Activated gamma-delta T cell treated with Interleukin-2 at 50 U/mL for 16 hours (primary cell): Measurements from ENCODE around the gene DAG1.

Source experiments
- DNase-seq: peaks from one replicate; pipeline ENCODE4 v3.0.0-alpha.2; 2020

DAG1 gene

DNA sequence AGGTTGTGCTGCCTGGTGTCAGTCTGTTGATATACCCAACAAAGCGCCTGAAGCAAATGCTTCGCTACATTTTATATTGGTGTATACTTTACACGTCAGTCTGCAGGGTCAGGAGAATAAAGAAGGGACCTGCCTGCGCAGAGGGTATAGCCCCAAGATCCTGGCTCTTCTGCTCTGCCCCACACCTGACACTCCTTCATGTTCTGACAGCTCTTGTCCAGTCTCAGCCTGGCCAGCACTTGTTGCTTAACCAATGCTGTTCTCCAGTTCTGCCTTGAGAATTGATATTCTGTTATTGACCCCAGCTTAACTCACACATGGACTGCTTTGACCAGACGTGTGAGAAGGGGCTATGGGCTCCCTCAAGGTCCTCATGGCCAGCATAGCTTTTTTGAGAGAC, 48.4 kb downstream of the DAG1 start:
- no peak for DNase-seq

GRCh38 chr3:49519296-49519695, 49.2 kb downstream of the DAG1 start:
- DNase-seq, result no peak

DNA sequence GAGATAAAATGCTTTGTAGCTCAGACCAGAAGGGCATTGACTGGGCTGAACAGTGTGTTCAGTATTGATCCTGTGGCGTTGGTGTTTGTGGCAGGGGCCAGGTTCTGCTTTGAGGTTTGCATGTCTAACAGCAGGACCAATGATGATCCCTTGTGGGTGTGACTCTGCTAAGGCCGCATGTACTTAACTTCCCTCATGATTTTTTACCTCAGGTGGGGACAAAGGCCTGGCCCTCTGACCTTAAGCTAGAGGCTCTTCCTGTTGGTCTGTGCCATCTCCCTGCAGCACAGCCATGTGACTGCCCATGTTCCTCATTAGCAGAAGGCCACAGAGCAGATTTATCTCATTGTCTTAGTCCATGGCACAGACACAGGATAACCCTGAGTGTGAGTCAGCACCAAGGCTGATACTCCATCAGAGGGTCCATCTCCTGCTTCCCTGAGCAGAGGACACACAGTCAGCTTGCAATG, 49.9 kb downstream of the DAG1 start:
- no peak for DNase-seq

GRCh38 chr3:49523756-49524747, 54.0 kb downstream of the DAG1 start:
- no peak for DNase-seq

GRCh38 chr3:49529567-49529966, 59.5 kb downstream of the DAG1 start:
- DNase-seq, result no peak

DNA sequence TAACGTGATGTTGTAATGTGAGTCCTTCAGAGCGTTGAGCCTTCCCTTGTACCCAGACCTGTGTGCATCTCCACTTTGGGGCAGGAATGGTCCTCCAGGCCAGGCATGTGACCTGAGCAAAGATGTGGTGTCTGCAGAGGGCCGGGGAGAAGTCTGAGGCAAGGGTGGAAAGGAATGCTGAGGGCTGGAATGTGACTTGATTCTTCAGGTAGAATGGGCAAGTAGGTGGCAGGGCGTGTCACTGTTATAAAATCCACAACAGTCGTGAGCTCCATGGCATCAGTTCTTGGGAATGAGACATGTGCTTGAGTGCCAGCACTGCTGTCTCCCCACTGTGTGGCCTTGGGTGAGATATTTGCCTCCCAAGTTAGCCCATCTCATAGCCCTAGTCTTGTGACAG, 60.2 kb downstream of the DAG1 start:
- no peak for DNase-seq

- no peak for DNase-seq
Observed at GRCh38 chr3:49530701-49531100, 60.6 kb downstream of the DAG1 start.

DNA sequence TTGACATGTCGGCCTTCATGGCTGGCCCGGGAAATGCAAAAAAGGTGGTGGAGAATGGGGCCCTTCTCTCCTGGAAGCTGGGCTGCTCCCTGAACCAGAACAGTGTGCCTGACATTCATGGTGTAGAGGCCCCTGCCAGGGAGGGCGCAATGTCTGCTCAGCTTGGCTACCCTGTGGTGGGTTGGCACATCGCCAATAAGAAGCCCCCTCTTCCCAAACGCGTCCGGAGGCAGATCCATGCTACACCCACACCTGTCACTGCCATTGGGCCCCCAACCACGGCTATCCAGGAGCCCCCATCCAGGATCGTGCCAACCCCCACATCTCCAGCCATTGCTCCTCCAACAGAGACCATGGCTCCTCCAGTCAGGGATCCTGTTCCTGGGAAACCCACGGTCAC, 61.2 kb downstream of the DAG1 start:
- DNase-seq, result no peak

DNA sequence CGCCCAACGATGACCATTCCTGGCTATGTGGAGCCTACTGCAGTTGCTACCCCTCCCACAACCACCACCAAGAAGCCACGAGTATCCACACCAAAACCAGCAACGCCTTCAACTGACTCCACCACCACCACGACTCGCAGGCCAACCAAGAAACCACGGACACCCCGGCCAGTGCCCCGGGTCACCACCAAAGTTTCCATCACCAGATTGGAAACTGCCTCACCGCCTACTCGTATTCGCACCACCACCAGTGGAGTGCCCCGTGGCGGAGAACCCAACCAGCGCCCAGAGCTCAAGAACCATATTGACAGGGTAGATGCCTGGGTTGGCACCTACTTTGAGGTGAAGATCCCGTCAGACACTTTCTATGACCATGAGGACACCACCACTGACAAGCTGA, 61.6 kb downstream of the DAG1 start:
- DNase-seq, result no peak

DNA sequence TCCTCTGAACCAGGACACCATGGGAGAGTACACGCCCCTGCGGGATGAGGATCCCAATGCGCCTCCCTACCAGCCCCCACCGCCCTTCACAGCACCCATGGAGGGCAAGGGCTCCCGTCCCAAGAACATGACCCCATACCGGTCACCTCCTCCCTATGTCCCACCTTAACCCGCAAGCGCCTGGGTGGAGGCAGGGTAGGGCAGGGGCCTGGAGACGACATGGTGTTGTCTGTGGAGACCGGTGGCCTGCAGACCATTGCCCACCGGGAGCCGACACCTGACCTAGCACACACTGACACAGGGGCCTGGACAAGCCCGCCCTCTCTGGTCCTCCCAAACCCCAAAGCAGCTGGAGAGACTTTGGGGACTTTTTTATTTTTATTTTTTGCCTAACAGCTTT, 63.0 kb downstream of the DAG1 start:
- DNase-seq, result no peak

DNA sequence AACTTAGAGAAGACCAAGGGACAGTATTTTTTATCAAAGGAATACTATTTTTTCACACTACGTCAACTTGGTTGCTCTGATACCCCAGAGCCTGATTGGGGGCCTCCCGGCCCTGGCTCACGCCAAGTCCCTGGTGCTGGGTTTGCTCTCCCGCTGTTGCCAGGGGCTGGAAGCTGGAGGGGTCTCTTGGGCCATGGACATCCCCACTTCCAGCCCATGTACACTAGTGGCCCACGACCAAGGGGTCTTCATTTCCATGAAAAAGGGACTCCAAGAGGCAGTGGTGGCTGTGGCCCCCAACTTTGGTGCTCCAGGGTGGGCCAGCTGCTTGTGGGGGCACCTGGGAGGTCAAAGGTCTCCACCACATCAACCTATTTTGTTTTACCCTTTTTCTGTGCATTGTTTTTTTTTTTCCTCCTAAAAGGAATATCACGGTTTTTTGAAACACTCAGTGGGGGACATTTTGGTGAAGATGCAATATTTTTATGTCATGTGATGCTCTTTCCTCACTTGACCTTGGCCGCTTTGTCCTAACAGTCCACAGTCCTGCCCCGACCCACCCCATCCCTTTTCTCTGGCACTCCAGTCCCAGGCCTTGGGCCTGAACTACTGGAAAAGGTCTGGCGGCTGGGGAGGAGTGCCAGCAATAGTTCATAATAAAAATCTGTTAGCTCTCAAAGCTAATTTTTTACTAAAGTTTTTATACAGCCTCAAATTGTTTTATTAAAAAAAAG, 63.9 kb downstream of the DAG1 start:
- DNase-seq, result no peak

- DNase-seq, result no peak
Observed at GRCh38 chr3:49534581-49535441, 64.7 kb downstream of the DAG1 start.

GRCh38 chr3:49535971-49536874, 66.2 kb downstream of the DAG1 start:
- DNase-seq, result no peak

GRCh38 chr3:49536875-49537533, 66.9 kb downstream of the DAG1 start:
- DNase-seq, result no peak

DNA sequence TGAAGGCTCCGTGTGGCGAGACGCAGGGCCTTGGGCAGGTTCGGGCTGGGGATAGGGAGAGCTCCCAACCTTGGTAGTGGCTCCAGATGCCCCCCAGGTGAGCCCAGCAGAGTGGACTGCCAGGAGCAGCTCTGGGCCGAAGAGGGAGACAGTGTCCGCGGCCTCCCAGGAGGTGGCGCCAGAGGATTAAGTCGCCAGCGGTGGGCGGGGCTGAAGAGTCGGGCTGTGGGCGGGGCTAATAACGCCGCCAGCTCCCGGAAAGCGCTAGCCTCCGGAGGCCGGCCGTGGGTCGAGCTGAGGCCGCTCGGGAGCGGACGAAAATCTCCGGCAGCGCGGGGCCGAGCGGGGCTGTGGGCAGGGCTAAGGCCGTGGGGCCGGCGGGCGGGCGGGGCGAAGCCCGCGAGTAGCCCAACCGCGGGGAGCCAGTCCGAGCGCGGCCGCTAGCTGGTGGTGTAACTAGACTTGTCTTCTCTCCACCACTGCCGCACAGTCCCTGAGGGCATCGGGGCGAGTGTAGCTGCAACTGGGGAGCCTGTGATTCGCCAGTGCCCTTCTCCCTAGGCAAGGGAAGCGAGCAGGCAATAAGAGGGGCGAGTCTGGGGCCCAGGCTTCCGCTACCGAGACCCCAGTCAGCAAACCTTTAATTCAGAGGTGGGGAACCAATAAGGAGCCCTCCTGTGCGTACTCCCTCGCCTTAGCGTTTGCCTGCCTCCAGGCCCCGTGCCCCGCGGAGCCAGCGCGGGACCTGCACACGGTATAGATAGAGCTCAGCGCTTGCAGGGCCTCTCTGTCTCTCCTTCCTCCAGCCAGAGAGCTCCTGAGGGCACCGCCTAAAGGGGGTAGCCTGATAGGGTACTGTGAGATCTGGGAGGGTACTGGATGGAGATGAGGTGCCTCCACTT, 69.8 kb downstream of the DAG1 start:
- DNase-seq, result peak; percentile 93

- DNase-seq, result no peak
Observed at GRCh38 chr3:49552087-49552486, 82.0 kb downstream of the DAG1 start.

DNA sequence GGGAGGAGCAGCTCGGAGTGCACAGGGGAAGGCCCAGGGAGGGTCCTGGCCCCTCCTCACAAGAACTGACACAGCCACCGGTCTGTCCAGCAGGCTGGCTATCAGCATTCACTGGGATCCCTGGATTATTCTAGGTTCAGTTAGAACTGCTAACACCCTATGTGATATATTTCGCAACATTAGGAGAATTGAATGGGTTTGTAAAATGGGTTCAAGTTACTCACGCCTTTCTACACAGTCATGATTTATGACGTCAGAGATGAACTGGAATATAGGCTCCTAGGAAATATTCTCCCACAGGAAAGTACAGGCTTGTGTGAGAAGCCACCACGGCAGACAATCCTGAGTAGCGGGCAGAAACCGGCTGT, 83.2 kb downstream of the DAG1 start:
- DNase-seq, result no peak

- DNase-seq, result peak; percentile 88
Observed at GRCh38 chr3:49553692-49554632, 83.9 kb downstream of the DAG1 start, which contains the start of gene BSN. Gene BSN, plus strand, starts transcription at chr3:49554477. Its CDS starts 126 bp downstream, at chr3:49554603.
